GM19023 (cell line): ENCODE data around the gene CILP2.

ENCODE experiments used
- ATAC-seq: cut with Tn5 transposase; IDR thresholded peaks from one replicate; pipeline ENCODE4 v1.9.1; 2021; ENCODE audit warnings: mild to moderate bottlenecking, moderate library complexity; ENCODE audit not compliant: unreplicated experiment

CILP2 gene

DNA sequence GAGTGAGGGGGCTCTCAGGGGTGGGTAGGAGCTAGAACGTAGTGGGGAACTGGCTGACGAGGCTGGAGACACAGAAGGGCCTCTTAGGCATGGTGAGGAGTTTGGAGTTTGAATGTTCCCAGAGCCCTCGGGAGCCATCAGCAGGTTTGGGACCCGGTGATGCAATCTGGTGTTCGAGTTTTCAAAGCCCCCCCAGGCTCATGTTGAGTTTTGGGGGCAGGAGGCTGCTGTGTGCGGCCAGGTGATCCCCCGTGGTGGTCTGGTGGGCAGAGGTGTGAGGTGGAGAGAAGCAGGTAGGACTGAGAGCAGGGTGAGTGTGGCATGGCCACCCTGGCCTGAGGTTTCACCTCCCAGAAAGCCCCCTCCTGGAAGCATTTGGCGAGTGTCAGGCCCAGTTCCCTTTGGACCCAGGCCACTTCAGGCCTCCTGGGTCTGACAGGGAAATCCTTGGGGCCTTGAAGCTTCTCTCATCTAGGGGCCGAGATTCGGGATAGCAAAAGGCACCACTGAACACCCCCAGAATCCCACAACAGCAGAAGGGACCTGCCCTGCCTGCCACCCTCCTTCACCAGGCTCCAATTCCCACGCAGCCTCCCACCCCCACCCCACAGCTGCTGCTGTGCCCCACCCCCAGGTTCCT is 8.2 kb upstream of the CILP2 start:
- no peak for ATAC-seq

DNA sequence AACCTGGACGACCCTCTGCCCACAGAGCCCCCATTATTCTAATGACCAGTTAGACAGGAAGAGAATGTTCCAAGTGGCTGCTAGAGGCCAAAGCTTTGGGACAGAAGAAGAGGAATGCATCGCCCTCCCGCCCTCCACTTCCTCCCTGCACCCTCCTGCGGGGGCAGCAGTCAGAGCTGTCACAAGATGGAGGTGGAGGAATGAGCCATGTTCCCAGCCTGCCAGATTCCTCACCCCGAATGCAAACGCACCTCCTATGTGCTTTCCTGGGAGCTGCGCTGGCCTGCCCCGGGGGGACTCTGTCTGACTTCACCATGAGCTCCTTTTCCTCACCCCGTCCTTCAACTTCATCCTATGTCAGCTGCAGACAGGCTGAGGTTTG is 7.7 kb upstream of the CILP2 start:
- no peak for ATAC-seq

DNA sequence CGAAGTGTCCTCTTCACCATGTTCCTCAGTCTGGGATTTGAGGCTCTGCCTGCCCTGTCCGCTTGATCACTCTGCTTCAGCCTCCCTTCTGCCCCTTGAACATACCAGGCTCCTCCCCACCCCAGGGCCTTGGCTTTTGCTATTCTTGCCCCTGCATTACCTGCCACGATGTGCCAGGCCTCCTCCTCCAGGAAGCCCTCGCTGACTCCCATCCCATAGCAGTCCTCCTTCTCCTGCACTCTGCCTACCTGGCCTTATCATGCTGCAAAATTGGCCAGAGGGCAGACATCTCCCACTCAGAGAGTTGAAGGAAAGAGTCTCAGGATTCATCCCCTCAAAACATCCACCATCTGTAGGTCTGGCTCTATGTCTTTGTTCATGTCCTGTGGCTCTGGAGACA is 7.2 kb upstream of the CILP2 start:
- no peak for ATAC-seq

DNA sequence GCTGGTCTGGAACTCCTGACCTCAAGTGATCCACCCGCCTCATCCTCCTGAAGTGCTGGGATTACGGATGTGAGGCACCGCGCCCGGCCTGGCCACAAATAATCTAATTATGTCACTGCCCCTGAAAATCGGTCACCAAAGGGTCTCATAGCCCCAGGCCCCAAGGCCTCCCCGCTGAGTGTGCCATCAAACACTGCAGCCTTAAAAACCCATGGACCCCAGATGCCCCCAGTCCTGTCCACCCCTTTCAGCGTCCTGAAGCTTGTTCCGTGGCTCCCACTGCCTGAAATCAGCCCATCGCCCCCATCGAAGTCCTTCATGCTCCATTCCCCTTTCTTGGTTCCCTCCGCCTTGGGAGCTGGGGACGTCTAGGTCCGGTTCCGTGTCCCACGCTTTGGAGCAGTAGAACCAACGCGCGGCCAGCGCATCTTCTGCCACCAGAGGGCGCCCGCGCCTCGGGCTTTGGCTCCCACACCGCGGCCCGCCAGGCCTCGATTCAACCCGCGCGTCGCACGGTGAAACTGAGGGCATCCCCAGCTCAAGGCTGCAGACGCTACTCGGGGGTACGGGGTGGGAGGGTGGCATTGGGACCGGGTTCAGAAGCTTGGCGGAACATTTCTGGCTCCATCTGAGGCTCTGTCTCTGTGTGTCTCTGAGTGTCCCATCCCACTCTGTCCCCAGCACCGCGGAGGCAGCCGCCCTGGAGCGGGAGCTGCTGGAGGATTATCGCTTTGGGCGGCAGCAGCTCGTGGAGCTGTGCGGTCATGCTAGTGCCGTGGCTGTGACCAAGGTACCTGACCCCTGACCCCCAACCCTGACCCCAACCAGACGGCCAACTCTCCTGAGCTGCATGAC is 5.9 kb upstream of the CILP2 start:
- no peak for ATAC-seq

DNA sequence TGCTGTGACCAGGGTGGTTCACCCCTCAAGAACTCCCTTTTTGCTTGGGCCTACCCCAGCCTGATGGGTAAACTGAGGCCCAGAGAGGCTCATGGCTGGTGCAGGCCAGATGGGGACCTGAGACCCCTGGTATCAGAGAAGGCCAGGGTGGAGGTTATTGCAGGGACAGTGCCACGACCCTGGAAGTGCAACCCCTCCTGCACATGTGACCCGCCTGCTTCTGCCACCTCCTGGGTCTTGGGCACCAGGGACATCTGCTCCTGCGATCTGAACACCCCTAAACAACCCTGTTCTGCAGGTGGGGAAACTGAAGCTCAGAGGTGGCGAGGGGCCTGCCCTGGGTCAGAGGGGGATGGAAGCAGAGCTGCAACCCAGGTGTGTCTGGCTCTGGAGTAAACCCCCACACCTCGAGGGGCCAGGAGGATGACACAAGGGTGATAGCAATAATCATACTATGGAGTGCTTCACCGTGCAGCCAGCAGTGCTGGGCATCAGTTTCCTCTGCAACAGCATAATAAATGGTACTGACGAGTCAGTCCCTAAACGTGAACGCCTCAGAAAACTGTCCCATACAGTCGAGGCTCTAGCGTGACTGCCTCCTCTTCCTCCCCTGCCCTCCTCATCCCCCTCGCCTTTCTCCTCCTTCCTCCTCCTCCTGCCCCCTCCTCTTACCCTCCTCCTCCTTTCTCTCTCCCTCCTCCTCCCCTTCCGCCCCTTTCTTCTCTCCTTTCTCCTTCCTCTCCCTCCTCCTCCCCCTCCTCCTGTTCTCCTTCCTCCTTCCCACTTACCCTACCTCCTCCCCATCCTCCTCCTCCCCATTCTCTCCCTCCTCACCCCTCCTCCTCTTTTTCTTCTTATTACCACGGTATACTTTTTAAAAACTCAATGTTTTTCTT is 5.0 kb upstream of the CILP2 start:
- no peak for ATAC-seq

DNA sequence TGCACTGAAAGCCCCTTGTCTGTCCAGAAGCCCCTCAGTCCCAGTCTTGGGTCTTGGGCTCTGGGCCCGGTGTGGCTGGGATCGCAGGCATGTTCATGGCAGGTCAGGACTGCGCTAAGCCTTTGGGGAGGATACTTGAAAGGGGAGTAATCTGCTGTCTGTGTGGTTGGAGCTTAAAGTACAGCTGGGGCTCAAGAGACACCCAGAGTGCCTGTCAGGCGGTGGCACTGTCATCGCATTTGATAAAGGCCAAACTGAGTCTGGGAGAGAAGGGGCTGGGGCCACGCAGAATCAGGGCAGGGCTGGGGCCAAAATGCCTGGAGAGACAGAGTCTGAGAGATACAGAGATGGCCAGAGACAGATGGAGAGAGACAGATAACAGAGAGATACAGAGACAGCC is 4.2 kb upstream of the CILP2 start:
- no peak for ATAC-seq

DNA sequence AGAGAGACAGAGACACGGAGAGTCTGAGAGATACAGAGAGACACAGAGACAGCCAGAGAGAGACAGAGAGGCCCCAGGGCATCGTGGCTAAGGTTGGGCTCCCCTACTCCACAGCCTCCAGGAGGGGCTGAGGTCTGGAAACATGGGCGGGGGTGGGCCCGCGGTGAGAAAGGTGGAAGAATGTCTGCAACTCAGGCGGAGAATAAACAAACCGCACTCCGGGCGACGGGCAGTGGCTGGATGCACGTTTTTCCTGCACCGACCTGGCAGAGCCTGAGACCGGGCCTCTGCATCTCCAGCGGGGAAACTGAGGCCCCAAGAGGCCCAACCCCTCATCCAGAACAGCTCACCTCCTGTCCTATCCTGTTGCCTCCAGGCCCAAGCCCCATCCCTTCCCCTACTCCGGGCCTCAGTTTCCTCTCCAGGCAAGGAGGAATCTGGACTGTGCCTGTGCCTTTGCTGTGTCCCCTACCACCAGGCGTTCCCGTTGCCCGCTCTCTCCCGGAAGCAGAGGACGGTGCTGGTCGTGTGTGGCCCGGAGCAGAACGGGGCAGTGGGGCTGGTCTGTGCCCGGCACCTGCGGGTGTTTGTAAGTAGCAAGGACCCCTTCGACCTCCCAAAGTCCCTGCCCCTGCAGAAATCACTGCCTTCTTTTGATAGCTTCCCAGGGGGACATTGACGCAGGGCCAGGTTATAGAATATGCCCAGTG is 3.4 kb upstream of the CILP2 start:
- no peak for ATAC-seq

DNA sequence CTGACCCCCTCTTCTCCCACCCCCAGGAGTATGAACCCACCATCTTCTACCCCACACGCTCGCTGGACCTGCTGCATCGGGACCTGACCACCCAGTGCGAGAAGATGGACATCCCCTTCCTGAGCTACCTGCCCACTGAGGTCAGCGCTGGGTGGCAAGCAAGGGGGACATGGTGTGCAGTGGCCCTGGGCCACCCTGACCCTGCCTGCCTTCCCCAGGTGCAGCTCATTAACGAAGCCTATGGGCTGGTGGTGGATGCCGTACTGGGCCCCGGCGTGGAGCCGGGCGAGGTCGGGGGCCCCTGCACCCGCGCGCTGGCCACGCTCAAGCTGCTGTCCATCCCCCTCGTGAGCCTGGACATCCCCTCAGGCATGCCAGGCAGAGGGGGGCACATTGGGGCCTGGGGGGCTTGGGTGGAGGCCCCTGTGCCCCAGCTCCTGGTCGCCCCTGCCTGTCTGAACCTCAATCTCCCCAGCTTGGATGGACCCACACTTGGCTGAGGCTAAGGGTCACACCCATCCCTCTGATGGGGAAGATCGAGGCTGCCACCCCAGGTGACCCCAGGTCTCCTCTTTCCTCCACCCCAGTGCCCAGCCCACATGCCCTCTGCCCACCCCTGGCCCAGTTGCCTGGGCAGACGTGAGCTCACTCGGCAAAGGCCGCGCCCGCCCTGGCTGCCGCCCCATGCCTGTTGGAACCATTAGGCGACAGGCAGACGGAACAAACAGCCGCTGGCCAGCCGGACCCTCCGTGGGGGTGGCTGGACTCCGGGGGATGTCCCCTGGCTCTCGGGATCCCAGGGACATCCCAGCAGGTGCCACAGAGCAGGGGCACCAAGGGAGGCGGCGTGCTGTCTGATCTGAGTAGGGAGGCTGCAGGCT is 2.5 kb upstream of the CILP2 start:
- no peak for ATAC-seq

DNA sequence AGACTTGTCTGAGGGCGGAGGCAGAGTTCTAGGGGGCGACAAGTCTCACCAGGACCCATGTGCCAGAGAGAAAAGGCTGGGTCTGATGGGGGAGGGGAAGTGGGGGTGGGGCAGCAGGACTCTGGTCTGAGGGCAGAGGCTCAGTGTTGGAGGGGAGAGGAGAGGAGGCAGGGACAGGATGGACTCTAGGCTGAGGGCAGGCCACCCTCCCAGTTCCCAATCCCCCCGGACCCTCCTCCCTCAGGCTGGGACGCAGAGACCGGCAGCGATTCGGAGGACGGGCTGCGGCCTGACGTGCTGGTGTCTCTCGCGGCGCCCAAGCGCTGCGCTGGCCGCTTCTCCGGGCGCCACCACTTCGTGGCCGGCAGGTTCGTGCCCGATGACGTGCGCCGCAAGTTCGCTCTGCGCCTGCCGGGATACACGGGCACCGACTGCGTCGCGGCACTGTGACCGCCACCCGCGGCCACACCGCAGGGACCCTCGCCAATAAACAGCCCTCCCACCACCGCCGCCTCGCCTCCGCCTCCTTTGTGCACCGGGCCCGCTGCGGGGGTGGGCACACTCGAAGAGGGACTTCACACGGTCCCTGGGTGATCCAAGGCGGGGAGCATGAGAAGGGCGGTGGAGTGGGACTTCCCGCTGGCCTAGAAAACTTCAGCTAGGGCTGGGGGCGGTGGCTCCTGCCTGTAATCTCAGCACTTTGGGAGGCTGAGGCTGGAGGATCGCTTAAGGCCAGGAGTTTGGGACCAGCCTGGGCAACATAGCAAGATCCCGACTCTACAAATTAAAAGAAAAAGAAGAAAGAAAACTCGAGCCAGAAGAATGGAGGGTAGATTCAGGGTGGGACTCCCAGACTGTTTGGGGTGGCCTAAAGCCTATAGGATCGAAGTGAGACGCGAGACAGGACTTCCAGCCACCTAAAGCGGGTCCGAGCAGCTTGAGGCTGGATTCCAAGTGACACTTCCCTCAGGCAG is 703 bp upstream of the CILP2 start:
- no peak for ATAC-seq

DNA sequence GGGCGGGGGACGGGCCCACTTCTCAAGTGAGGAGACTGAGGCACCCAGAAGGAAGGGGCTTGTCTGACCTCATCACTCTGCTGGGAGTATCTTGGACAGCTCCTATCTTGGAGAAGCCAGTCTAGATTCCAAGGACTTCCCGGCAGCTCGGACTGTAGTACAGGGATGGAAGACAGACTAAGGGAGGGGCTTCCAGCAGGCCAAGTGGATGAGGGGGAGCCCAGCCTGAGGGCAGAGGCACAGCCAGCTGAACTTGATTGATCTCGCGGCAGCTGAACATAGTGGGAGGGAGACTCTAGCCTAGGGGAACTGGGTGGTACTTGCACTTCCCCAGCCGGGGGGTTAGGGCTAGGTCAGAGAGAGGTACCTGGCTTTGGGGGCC is 711 bp downstream of the CILP2 start:
- ATAC-seq: no peak

DNA sequence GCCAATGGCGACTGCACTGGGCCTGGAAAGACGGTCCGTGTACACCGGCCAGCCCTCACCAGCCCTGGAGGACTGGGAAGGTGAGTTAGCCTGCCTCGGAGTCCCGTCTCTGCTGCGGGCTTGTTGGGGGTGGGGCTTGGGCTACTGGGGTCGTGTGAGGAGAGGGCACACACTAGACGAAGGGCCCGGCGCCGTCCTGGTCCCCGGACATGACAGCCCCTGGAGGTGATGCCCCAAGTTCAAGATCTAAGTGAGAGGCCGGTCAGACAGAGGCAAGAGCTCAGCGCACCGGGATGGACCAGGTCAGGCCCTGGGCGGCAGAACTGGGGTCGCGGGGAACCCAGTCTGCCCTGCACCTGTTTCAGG is 1.6 kb downstream of the CILP2 start:
- ATAC-seq: no peak

DNA sequence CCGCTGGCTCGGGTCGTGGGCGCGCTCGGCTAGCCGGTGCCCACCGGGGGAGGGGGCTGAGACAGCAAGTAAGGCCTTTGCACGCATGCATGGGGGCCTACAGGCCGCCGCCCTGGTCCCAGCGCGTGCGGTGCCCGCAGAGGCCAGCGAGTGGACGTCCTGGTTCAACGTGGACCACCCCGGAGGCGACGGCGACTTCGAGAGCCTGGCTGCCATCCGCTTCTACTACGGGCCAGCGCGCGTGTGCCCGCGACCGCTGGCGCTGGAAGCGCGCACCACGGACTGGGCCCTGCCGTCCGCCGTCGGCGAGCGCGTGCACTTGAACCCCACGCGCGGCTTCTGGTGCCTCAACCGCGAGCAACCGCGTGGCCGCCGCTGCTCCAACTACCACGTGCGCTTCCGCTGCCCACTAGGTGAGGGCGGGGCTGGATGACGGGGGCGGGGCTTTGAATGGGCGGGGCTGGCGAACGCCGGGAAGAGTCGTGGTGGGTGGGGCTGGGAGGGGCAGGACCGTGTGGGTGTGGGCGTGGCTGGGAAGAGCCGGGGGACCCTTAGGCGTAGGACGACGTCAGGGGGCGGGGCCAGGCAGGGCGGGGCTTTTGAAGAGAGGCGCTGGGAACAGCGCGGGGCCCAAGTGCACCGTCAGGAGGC is 2.1 kb downstream of the CILP2 start:
- no peak for ATAC-seq

DNA sequence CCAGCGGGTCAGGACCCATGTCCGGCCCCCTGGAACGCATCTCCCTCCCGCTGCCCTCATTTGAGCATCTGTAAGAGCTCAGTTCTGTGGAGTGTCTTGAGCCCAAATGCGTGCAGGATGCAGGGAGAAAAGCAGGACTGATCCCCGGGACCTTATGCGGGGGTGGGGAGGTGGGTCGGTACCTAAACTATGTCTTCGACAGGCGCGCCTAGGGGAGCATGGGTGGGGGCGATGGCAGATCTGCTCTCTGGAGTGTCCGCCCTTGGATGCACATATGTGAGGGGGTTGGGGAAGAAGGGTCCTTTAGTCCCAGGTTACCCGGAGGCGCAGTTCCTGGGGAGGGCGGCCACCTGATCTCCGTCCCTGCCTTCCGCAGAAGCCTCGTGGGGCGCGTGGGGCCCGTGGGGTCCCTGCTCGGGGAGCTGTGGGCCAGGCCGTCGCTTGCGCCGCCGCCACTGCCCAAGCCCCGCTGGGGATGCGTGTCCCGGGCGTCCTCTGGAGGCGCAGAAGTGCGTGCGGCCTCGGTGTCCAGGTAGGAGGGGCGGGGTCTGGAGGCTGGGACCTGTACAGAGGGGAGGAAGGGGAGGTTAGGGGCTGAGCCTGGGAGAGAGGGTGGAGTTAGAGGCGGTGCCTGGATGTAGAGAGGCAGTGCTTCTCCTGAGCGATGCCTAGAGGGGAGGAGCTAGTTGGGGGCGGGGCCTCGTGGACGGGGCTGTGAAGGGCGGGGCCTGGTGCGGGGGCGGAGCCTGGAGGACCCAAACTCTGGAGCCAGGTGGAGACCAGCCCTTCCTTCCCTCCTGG is 2.9 kb downstream of the CILP2 start:
- peak; percentile 51 for ATAC-seq

DNA sequence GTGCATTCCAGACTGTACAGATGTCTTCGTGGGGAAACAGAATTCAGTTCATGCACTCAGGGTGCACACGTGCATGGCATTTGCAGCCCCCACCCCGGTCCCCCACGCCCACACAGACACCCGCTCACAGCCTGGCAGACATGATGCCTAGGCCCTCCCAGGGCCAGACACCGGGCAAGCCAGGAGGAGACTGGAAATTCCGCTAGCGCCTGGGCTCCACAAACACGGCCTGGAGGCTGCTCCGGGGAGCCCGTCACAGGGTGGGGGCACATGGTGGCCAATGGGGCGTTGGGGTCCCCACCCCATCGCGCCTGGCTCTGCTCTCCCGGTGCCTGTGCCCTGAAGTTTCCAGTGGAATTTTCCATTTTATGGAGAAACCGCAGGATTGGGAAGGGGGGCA is 3.6 kb downstream of the CILP2 start:
- no peak for ATAC-seq

DNA sequence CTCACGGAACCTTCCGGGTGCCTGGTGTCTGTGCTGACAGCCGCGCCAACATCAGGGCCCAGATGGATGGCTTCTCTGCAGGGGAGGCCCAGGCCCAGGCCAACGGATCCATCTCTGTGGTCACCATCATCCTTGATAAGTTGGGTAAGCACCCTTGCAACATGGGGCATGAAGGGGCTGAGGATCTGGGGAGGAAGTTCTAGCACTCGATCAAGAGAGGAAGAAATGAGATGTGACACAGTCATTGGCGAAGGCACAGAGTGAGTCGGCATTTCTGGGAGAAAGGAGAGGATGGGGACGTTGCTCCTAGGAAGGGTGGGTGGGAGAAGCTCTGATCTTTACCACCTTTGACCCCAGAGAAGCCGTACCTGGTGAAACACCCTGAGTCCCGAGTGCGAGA is 4.4 kb downstream of the CILP2 start:
- no peak for ATAC-seq

DNA sequence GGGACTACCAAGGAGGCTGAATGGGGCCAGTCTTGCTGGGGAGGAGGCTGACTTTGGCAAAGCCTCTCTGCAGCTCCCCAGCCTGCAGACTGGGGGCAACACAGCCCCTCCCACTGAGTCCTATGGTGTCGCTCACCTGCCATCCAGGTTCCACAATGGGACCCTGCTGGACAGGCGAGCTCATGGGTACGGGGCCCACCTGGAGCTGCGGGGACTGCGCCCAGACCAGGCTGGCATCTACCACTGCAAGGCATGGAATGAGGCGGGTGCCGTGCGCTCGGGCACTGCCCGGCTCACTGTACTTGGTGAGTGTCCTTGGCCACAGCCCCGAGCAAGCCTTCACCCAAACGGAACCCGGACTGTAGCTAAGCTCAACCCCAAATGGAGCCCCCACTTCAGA is 5.0 kb downstream of the CILP2 start:
- no peak for ATAC-seq

DNA sequence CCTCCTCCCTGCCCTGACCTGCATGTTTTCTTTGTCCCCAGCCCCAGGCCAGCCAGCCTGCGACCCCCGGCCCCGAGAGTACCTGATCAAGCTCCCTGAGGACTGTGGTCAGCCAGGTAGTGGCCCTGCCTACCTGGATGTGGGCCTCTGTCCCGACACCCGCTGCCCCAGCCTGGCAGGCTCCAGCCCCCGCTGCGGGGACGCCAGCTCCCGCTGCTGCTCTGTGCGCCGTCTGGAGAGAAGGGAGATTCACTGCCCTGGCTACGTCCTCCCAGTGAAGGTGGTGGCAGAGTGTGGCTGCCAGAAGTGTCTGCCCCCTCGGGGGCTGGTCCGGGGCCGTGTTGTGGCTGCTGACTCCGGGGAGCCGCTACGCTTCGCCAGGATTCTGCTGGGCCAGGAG is 5.6 kb downstream of the CILP2 start:
- no peak for ATAC-seq
